Fibroblast of lung (primary cell): ENCODE results near the gene HECTD1. TPM values are rescaled to one million over a fixed set of nuclear protein-coding genes. Genes with fewer than 3 reads are reported as not detected.

Source experiments
- DNase-seq, 2 donors: peaks; one replicate each; pipeline versions ENCODE4 v3.0.0 to v3.0.0-alpha.2; 2010; ENCODE audit warnings: low read depth in 2 of 2
- H2AFZ ChIP-seq: 2 replicates; pipeline ENCODE4 v1.5.1; 2012; ENCODE audit warnings: low read length, control low read depth, inconsistent platforms
- H3K27ac ChIP-seq: 2 replicates; pipeline ENCODE4 v1.5.1; 2011; ENCODE audit warnings: low read length, control low read depth; ENCODE audit not compliant: insufficient read depth
- H3K27me3 ChIP-seq: 2 replicates; pipeline ENCODE4 v1.5.1; 2011; ENCODE audit warnings: mild to moderate bottlenecking, low read length; ENCODE audit not compliant: control insufficient read depth, insufficient read depth
- H3K36me3 ChIP-seq: 2 replicates; pipeline ENCODE4 v1.5.1; 2011; ENCODE audit warnings: low read length; ENCODE audit not compliant: control insufficient read depth, insufficient read depth
- H3K4me1 ChIP-seq: 2 replicates; pipeline ENCODE4 v1.5.1; 2011; ENCODE audit warnings: low read length; ENCODE audit not compliant: control insufficient read depth, insufficient read depth; ENCODE audit errors: extremely low read depth
- H3K4me2 ChIP-seq: 2 replicates; pipeline ENCODE4 v1.5.1; 2011; ENCODE audit warnings: low read length, control low read depth; ENCODE audit not compliant: insufficient read depth; ENCODE audit errors: extremely low read depth
- H3K4me3 ChIP-seq, 4 experiments: fragments of 200-600 bp in 1 of 4; sonication (generic) in 1 of 4; replicated peaks in 1 of 4; 2 replicates each; pipeline ENCODE4 v1.5.1; 2011 to 2016; ENCODE audit warnings: low read length in 4 of 4, low read depth in 3 of 4, mild to moderate bottlenecking in 3 of 4, control low read depth in 2 of 4, inconsistent platforms in 1 of 4, mixed read lengths in 1 of 4; ENCODE audit not compliant: insufficient read depth in 1 of 4; ENCODE audit errors: control extremely low read depth in 1 of 4
- H3K79me2 ChIP-seq: 2 replicates; pipeline ENCODE4 v1.5.1; 2012; ENCODE audit warnings: mild to moderate bottlenecking, low read length, inconsistent platforms; ENCODE audit not compliant: control insufficient read depth, insufficient read depth
- H3K9ac ChIP-seq: 2 replicates; pipeline ENCODE4 v1.5.1; 2011; ENCODE audit warnings: mild to moderate bottlenecking, low read length, control low read depth; ENCODE audit not compliant: insufficient read depth
- H3K9me3 ChIP-seq: 2 replicates; pipeline ENCODE4 v1.5.1; 2012; ENCODE audit warnings: low read depth, low read length; ENCODE audit not compliant: control insufficient read depth, insufficient read depth
- H4K20me1 ChIP-seq: 2 replicates; pipeline ENCODE4 v1.5.1; 2011; ENCODE audit warnings: low read length; ENCODE audit not compliant: control insufficient read depth, insufficient read depth; ENCODE audit errors: extremely low read depth
- CTCF ChIP-seq, 2 donors: IDR thresholded peaks in 1 of 2; conservative IDR thresholded peaks in 1 of 2; 1 replicate in 1 of 2; 2 replicates in 1 of 2; pipeline ENCODE4 v1.5.1; 2011 to 2012; ENCODE audit warnings: low read length in 2 of 2, control low read depth in 1 of 2, inconsistent platforms in 1 of 2, low read depth in 1 of 2, mild to moderate bottlenecking in 1 of 2
- EZH2 ChIP-seq: IDR thresholded peaks from 2 replicates; pipeline ENCODE4 v1.5.1; 2012; ENCODE audit warnings: low read length, control low read depth, mild to moderate bottlenecking; ENCODE audit errors: missing control alignments
- polyA plus RNA-seq, 2 donors: library from polyadenylated mRNA; depleted of rRNA in 1 of 2; stranded (reverse) in 1 of 2; unstranded in 1 of 2; fragments of >200 nt; gene quantifications; 2 replicates each; pipeline ENCODE4 v1.2.1, GENCODE V29; 2011 to 2012; ENCODE audit warnings: missing spikeins in 1 of 2
- total RNA-seq: library from RNA; depleted of rRNA; stranded (reverse); fragments of >200 nt; gene quantifications from 2 replicates; pipeline ENCODE4 v1.2.1, GENCODE V29; 2014

HECTD1 gene
- total and polyA plus RNA-seq, 2 donors (not counting 1 experiment from before 2014, with no cell fraction given), result 135 to 534 TPM

- Histone ChIP-seq H3K36me3 (peaks cover 19% of the 10 kb centered on the region), H4K20me1 (no peaks in the 10 kb centered on the region), H3K9me3 (no peaks in the 10 kb centered on the region), H3K79me2 (no peaks in the 10 kb centered on the region), H3K27me3 (no peaks in the 10 kb centered on the region), H3K4me1 (no peaks in the 10 kb centered on the region), H3K9ac (no peak overlapping the region), H3K27ac (no peak overlapping the region), H2AFZ (no peak overlapping the region), H3K4me3 (no peak overlapping the region), H3K4me2 (no peak overlapping the region)
- no peak for DNase-seq
- TF ChIP-seq CTCF (conservative IDR thresholded peaks at IDR 0.05 in 1 of 2, IDR thresholded peaks at IDR 0.05 in 1 of 2; ENCODE audit: low read depth in 1 of 2, low read length in 2 of 2) (no peak), EZH2 (no peak)
Measured at GRCh38 chr14:31125231-31125630, 82.4 kb downstream of the HECTD1 start.

- no peak overlapping the region for H3K4me3 ChIP-seq
- no peak for DNase-seq
- no peaks in the 10 kb centered on the region for H3K4me1 ChIP-seq
- no peak overlapping the region for H3K9ac ChIP-seq
- H3K27me3 ChIP-seq, result no peaks in the 10 kb centered on the region
- no peak overlapping the region for H3K4me2 ChIP-seq
- TF ChIP-seq EZH2 (no peak), CTCF (conservative IDR thresholded peaks at IDR 0.05 in 1 of 2, IDR thresholded peaks at IDR 0.05 in 1 of 2; ENCODE audit: low read depth in 1 of 2, low read length in 2 of 2) (no peak)
- H3K27ac ChIP-seq, result no peak overlapping the region
- H3K36me3 ChIP-seq, result peaks cover 19% of the 10 kb centered on the region
- no peaks in the 10 kb centered on the region for H3K9me3 ChIP-seq
- H3K79me2 ChIP-seq, result no peaks in the 10 kb centered on the region
- H2AFZ ChIP-seq, result no peak overlapping the region
- H4K20me1 ChIP-seq, result no peaks in the 10 kb centered on the region
Measured at GRCh38 chr14:31124197-31124596, 83.4 kb downstream of the HECTD1 start.

- no peak overlapping the region for H3K4me3 ChIP-seq
- H3K36me3 ChIP-seq, result peaks cover 17% of the 10 kb centered on the region
Measured at GRCh38 chr14:31122921-31123320, 84.7 kb downstream of the HECTD1 start.

More at GRCh38 chr14:31122921-31123320, 84.7 kb downstream of the HECTD1 start:
- no peaks in the 10 kb centered on the region for H3K79me2 ChIP-seq
- H3K27ac ChIP-seq, result no peak overlapping the region
- no peaks in the 10 kb centered on the region for H3K4me1 ChIP-seq
- no peaks in the 10 kb centered on the region for H4K20me1 ChIP-seq
- H3K9ac ChIP-seq, result no peak overlapping the region
- no peak overlapping the region for H3K4me2 ChIP-seq
- H3K9me3 ChIP-seq, result no peaks in the 10 kb centered on the region
- TF ChIP-seq CTCF (conservative IDR thresholded peaks at IDR 0.05 in 1 of 2, IDR thresholded peaks at IDR 0.05 in 1 of 2; ENCODE audit: low read depth in 1 of 2, low read length in 2 of 2) (no peak), EZH2 (no peak)
- no peak overlapping the region for H2AFZ ChIP-seq
- H3K27me3 ChIP-seq, result no peaks in the 10 kb centered on the region
- no peak for DNase-seq
